Measurements from ENCODE around the gene BRD4. TPM values are rescaled to one million over a fixed set of nuclear protein-coding genes. Genes with fewer than 3 reads are reported as not detected.

BRD4 gene
- total and polyA plus RNA-seq, 2 experiments from 2014 or later, result 63.8 to 115 TPM

DNA sequence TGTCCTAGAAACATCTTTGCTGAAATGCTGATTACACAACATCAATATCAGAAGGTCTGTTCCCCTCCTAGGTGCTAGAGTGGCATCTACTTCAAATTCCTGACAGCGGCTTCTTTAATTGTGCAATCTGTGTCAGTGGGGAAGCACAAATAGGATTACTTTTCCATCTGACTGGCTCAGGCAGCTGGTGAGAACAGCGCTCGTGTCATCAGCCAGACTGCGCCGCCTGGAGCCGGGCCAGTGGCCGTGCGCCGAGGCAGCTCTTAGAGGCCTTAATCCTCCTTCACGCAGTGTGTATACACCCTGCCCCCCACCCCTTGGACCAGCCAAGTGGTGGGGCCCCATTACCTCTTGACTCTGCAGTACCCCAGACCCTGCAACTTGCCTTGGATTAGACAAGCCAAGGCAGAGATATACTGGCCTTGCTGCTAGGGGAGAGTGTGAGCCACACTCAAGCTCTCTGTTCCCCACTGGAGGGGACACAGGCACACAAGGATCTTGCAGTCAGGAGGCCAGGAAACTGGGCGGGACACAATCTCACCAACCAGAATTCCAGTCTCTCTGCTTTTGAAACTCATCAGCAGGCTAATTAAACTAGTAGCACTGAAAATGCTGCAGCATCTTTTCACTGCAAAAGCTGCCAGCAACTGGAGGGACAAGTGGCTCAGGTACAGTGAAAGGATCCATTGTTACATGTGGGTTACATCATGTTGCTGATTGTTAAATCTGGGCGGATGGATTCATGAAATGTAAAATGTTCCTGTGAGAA, 51.2 kb downstream of the BRD4 start:
- Histone ChIP-seq H3K4me2 (0 out of 2 replicates have a peak overlapping the region, but pooled peaks have one; percentile 3), H4K20me1 (replicated peaks; ENCODE audit: insufficient read depth) (peaks cover 97% of the 10 kb centered on the region), H3K36me3 (ENCODE audit: insufficient read depth) (no peaks in the 10 kb centered on the region), H3K9me2 (ENCODE audit: insufficient read depth) (no peaks in the 10 kb centered on the region), H3K27me3 (ENCODE audit: insufficient read depth) (no peaks in the 10 kb centered on the region), H3K4me3 (no peak overlapping the region), H3K4me1 (ENCODE audit: insufficient read depth) (peaks cover 71% of the 10 kb centered on the region), H3K27ac (ENCODE audit: low read depth) (peak overlapping the region; percentile 87), H2AFZ (no peak overlapping the region), H3F3A (replicated peaks; ENCODE audit: low read depth) (0 out of 2 replicates have a peak, but pooled peaks cover 7% of the 10 kb centered on the region), H3K79me2 (replicated peaks; ENCODE audit: insufficient read depth) (peaks cover 100% of the 10 kb centered on the region)
- H3K27me3 Mint-ChIP-seq (ENCODE audit: insufficient read depth, low read depth, poor library complexity), result peaks cover 11% of the 10 kb centered on the region
- no peak for TF ChIP-seq STAT1 (IDR thresholded peaks at IDR 0.05; ENCODE audit: unreplicated experiment)
- no peak for TF ChIP-seq POLR2AphosphoS5 (IDR thresholded peaks at IDR 0.05; ENCODE audit: low read depth)
- TF ChIP-seq CREB1 (CRISPR knock-in tag; IDR thresholded peaks at IDR 0.05; ENCODE audit: low read depth), result no peak
- H3K4me3 Mint-ChIP-seq, result no peak overlapping the region; the same call in 2 of the 3 replicates
- H3K4me1 Mint-ChIP-seq, result peaks cover 80% of the 10 kb centered on the region
- peak; percentile 34 for ATAC-seq
- H3K9me3 Mint-ChIP-seq, result no peaks in the 10 kb centered on the region
- no peak for DNase-seq (ENCODE audit: low spot score)
- H3K27ac Mint-ChIP-seq, result peak overlapping the region; percentile 75
- H3K36me3 Mint-ChIP-seq (ENCODE audit: low read depth), result no peaks in the 10 kb centered on the region

- Mint-ChIP-seq H3K9me3 (no peaks in the 10 kb centered on the region), H3K27me3 (ENCODE audit: insufficient read depth, low read depth, poor library complexity) (peaks cover 15% of the 10 kb centered on the region), H3K4me3 (no peak overlapping the region; the same call in 2 of the 3 replicates), H3K36me3 (ENCODE audit: low read depth) (no peaks in the 10 kb centered on the region), H3K4me1 (peaks cover 74% of the 10 kb centered on the region), H3K27ac (peak overlapping the region; percentile 75)
- Histone ChIP-seq H3F3A (replicated peaks; ENCODE audit: low read depth) (0 out of 2 replicates have a peak, but pooled peaks cover 7% of the 10 kb centered on the region), H2AFZ (no peak overlapping the region), H3K4me2 (no peak overlapping the region), H3K9me2 (ENCODE audit: insufficient read depth) (no peaks in the 10 kb centered on the region), H4K20me1 (replicated peaks; ENCODE audit: insufficient read depth) (peaks cover 97% of the 10 kb centered on the region), H3K36me3 (ENCODE audit: insufficient read depth) (no peaks in the 10 kb centered on the region; the same call in 1 of the 2 replicates), H3K4me3 (no peak overlapping the region), H3K27me3 (ENCODE audit: insufficient read depth) (no peaks in the 10 kb centered on the region), H3K27ac (ENCODE audit: low read depth) (peak overlapping the region; percentile 87), H3K4me1 (ENCODE audit: insufficient read depth) (peaks cover 68% of the 10 kb centered on the region), H3K79me2 (replicated peaks; ENCODE audit: insufficient read depth) (peaks cover 100% of the 10 kb centered on the region)
- DNase-seq (ENCODE audit: low spot score) (no peak), ATAC-seq (no peak)
- TF ChIP-seq, protein P1, sequence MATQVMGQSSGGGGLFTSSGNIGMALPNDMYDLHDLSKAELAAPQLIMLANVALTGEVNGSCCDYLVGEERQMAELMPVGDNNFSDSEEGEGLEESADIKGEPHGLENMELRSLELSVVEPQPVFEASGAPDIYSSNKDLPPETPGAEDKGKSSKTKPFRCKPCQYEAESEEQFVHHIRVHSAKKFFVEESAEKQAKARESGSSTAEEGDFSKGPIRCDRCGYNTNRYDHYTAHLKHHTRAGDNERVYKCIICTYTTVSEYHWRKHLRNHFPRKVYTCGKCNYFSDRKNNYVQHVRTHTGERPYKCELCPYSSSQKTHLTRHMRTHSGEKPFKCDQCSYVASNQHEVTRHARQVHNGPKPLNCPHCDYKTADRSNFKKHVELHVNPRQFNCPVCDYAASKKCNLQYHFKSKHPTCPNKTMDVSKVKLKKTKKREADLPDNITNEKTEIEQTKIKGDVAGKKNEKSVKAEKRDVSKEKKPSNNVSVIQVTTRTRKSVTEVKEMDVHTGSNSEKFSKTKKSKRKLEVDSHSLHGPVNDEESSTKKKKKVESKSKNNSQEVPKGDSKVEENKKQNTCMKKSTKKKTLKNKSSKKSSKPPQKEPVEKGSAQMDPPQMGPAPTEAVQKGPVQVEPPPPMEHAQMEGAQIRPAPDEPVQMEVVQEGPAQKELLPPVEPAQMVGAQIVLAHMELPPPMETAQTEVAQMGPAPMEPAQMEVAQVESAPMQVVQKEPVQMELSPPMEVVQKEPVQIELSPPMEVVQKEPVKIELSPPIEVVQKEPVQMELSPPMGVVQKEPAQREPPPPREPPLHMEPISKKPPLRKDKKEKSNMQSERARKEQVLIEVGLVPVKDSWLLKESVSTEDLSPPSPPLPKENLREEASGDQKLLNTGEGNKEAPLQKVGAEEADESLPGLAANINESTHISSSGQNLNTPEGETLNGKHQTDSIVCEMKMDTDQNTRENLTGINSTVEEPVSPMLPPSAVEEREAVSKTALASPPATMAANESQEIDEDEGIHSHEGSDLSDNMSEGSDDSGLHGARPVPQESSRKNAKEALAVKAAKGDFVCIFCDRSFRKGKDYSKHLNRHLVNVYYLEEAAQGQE (IDR thresholded peaks at IDR 0.05; ENCODE audit: unreplicated experiment), result no peak
- TF ChIP-seq EZH2phosphoT487 (IDR thresholded peaks at IDR 0.05; ENCODE audit: unreplicated experiment), result no peak
- no peak for TF ChIP-seq STAT1 (IDR thresholded peaks at IDR 0.05; ENCODE audit: unreplicated experiment)
Observed at GRCh38 chr19:15280048-15280725, 52.2 kb downstream of the BRD4 start.
